ENCODE data around the gene TLDC2.
"Not testable (repeated sequence)": the region's sequence is repeated elsewhere in the genome, so short reads cannot be mapped to it uniquely, and the experiment has no call there.

Gene TLDC2

GRCh38 chr20:36888880-36889516, 13.1 kb downstream of the TLDC2 start:
- DNase-seq (ENCODE audit: extremely low read depth, low read depth), result no peak
- TF ChIP-seq, protein P1, sequence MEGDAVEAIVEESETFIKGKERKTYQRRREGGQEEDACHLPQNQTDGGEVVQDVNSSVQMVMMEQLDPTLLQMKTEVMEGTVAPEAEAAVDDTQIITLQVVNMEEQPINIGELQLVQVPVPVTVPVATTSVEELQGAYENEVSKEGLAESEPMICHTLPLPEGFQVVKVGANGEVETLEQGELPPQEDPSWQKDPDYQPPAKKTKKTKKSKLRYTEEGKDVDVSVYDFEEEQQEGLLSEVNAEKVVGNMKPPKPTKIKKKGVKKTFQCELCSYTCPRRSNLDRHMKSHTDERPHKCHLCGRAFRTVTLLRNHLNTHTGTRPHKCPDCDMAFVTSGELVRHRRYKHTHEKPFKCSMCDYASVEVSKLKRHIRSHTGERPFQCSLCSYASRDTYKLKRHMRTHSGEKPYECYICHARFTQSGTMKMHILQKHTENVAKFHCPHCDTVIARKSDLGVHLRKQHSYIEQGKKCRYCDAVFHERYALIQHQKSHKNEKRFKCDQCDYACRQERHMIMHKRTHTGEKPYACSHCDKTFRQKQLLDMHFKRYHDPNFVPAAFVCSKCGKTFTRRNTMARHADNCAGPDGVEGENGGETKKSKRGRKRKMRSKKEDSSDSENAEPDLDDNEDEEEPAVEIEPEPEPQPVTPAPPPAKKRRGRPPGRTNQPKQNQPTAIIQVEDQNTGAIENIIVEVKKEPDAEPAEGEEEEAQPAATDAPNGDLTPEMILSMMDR (IDR thresholded peaks at IDR 0.05; ENCODE audit: low read depth, low read length, missing control alignments), result no peak
- no peak overlapping the region for H3K4me3 ChIP-seq (replicated peaks; ENCODE audit: low read depth, low read length)

DNA sequence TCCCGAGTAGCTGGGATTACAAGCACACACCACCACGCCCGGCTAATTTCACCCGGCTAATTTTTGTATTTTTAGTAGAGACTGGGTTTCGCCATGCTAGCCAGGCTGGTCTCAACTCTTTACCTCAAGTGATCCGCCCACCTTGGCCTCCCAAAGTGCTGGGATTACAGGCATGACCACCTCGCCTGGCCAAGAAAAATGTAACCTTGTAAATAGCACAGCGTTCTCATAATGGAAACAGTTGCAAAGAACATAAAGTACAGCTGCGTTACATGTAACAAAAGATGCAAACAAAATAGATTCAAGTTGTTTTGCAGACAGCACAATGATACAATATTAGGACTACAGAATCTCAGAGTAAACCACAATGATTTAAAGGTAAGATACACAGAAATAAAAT, 14.6 kb downstream of the TLDC2 start:
- DNase-seq (ENCODE audit: extremely low read depth, low read depth), result no peak
- H3K4me3 ChIP-seq (replicated peaks; ENCODE audit: low read depth, low read length), result no peak overlapping the region
- TF ChIP-seq, protein P1 (IDR thresholded peaks at IDR 0.05; ENCODE audit: low read depth, low read length, missing control alignments), result no peak

- TF ChIP-seq, protein P1 (IDR thresholded peaks at IDR 0.05; ENCODE audit: low read depth, low read length, missing control alignments), result no peak
- H3K4me3 ChIP-seq (replicated peaks; ENCODE audit: low read depth, low read length), result no peak overlapping the region
- no peak for DNase-seq (ENCODE audit: extremely low read depth, low read depth)
These were observed 15.3 kb downstream of the TLDC2 start for GRCh38 chr20:36891211-36891610.

DNA sequence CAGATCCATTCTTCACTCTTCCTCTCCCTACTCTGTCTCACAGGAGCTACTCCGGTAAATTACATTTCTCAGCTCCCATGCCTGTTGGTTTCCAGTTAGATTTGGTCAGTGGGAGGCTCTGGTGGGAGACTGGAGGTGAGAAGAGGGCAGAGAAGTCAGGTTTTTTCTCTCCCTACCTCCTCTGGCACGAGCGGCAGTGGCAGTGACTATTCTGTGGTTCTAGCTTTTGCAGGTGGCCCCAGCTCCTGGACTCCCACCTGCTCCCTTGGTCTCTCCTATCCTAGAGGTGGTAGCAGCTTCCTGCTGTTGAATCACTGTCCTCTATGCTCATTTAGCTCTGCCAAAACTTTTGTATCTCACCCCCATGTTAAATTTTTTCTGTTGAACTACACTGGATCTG, 17.9 kb downstream of the TLDC2 start:
- TF ChIP-seq, protein P1 (IDR thresholded peaks at IDR 0.05; ENCODE audit: low read depth, low read length, missing control alignments), result no peak
- no peak for DNase-seq (ENCODE audit: extremely low read depth, low read depth)
- no peak overlapping the region for H3K4me3 ChIP-seq (replicated peaks; ENCODE audit: low read depth, low read length)

- H3K4me3 ChIP-seq (replicated peaks; ENCODE audit: low read depth, low read length), result no peak overlapping the region
- no peak for DNase-seq (ENCODE audit: extremely low read depth, low read depth)
- TF ChIP-seq, protein P1 (IDR thresholded peaks at IDR 0.05; ENCODE audit: low read depth, low read length, missing control alignments), result no peak
These were observed 19.1 kb downstream of the TLDC2 start for GRCh38 chr20:36895036-36895435.

DNA sequence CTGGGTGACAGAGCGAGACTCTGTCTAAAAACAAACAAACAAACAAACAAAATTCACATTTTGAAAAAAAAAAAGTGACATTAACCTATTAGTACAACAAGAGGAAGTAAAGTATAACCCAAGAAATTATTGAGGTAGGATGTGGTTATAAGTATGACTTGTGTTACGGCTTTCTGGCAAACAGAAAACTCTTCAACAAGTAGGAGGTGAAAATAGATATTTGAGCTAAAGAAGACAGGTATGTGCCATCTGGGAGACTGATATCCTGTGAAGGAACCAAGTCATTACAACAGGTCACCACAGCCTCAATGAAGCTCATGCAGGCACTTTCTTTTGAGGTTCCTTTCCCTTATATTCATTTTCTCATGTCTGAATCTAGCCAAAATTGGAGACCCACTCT, 28.8 kb downstream of the TLDC2 start:
- no peak for DNase-seq (ENCODE audit: extremely low read depth, low read depth)
- H3K4me3 ChIP-seq (replicated peaks; ENCODE audit: low read depth, low read length), result no peak overlapping the region
- TF ChIP-seq, protein P1 (IDR thresholded peaks at IDR 0.05; ENCODE audit: low read depth, low read length, missing control alignments), result no peak

DNA sequence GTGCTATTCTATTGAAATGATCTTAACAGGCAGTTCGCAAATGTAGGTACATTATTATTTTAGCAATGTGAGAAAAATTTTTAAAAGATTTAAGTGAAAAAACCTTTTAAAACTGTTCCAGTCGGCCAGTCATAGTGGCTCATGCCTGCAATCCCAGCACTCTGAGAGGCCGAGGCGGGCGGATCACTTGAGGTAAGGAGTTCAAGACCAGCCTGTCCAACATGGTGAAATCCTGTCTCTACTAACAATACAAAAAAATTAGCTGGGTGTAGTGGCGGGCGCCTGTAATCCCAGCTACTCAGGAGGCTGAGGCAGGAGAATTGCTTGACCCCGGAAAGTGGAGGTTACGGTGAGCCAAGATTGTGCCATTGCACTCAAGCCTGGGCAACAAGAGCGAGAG, 29.6 kb downstream of the TLDC2 start:
- DNase-seq (ENCODE audit: extremely low read depth, low read depth); H3K4me3 ChIP-seq (replicated peaks; ENCODE audit: low read depth, low read length): not testable (repeated sequence)

GRCh38 chr20:36906086-36906485, 30.1 kb downstream of the TLDC2 start:
- not testable (repeated sequence) for H3K4me3 ChIP-seq (replicated peaks; ENCODE audit: low read depth, low read length); DNase-seq (ENCODE audit: extremely low read depth, low read depth)

Data from HFF-Myc (cell line).